GM12878 (cell line): ENCODE measurements around the gene MACF1.

Experiments used
- MYC ChIP-seq: IDR thresholded peaks from 2 replicates; pipeline ENCODE4 v1.6.1; 2011; ENCODE audit warnings: mild to moderate bottlenecking, low read length, moderate library complexity, inconsistent platforms; ENCODE audit not compliant: insufficient read depth, insufficient replicate concordance, insufficient read length, severe bottlenecking
- POLR2A ChIP-seq: IDR thresholded peaks from 2 replicates; pipeline ENCODE4 v1.6.1; 2011; ENCODE audit warnings: low read depth, mild to moderate bottlenecking, low read length
- ZNF24 ChIP-seq: fragments of 450-650 bp; IDR thresholded peaks from 2 replicates; pipeline ENCODE4 v1.6.1; 2017; ENCODE audit warnings: antibody characterized with exemption, mild to moderate bottlenecking
- ZNF274 ChIP-seq: IDR thresholded peaks from one replicate; pipeline ENCODE4 v1.8.0; 2011; ENCODE audit not compliant: insufficient read length, insufficient read depth
- TF ChIP-seq, protein P1 (sequence below), 3 experiments: IDR thresholded peaks in 2 of 3; conservative IDR thresholded peaks in 1 of 3; 2 replicates each; pipeline ENCODE4 v1.5.1; 2011; ENCODE audit warnings: low read depth in 3 of 3, low read length in 3 of 3, mild to moderate bottlenecking in 3 of 3, control low read depth in 2 of 3, moderate library complexity in 2 of 3, inconsistent platforms in 1 of 3, mixed read lengths in 1 of 3; ENCODE audit not compliant: control insufficient read depth in 2 of 3, insufficient read depth in 1 of 3; ENCODE audit errors: extremely low read depth in 1 of 3

DNA sequence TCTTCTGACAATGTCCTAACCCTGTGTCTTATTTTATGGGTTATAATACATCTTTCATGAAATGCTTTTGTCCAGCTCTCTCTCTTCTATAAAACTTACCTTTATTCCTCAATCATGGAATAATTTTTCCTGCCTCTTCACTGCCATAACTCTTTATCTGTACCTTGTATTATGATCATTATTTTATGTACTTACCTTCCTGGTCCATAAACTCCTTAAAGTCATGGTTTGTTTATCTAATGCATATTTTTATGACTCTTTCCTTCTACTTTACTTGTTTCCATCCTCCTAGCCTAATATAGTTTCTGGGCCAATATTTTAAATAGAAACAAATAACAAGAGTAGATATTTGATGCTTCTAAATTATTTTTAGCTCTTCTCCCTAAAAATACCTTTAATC, 221.1 kb downstream of the MACF1 start:
- TF ChIP-seq, protein P1, sequence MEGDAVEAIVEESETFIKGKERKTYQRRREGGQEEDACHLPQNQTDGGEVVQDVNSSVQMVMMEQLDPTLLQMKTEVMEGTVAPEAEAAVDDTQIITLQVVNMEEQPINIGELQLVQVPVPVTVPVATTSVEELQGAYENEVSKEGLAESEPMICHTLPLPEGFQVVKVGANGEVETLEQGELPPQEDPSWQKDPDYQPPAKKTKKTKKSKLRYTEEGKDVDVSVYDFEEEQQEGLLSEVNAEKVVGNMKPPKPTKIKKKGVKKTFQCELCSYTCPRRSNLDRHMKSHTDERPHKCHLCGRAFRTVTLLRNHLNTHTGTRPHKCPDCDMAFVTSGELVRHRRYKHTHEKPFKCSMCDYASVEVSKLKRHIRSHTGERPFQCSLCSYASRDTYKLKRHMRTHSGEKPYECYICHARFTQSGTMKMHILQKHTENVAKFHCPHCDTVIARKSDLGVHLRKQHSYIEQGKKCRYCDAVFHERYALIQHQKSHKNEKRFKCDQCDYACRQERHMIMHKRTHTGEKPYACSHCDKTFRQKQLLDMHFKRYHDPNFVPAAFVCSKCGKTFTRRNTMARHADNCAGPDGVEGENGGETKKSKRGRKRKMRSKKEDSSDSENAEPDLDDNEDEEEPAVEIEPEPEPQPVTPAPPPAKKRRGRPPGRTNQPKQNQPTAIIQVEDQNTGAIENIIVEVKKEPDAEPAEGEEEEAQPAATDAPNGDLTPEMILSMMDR (IDR thresholded peaks at IDR 0.05 in 2 of 3, conservative IDR thresholded peaks at IDR 0.05 in 1 of 3; ENCODE audit: control insufficient read depth in 2 of 3, extremely low read depth in 1 of 3, insufficient read depth in 1 of 3, low read depth in 3 of 3, low read length in 3 of 3): no peak
- TF ChIP-seq ZNF274 (no peak), POLR2A (no peak), MYC (no peak), ZNF24 (no peak)
